Stimulated activated CD4-positive, alpha-beta T cell treated with anti-CD3 and anti-CD28 coated beads, TNF-alpha, amount 100 ng/mL, for 48 hours (primary cell): ENCODE measurements around the gene SLC9A3.

Source experiments
- DNase-seq, 3 donors: peaks; one replicate each; pipeline ENCODE4 v3.0.0-alpha.2; 2020; ENCODE audit warnings: low read depth in 3 of 3

SLC9A3 gene

DNA sequence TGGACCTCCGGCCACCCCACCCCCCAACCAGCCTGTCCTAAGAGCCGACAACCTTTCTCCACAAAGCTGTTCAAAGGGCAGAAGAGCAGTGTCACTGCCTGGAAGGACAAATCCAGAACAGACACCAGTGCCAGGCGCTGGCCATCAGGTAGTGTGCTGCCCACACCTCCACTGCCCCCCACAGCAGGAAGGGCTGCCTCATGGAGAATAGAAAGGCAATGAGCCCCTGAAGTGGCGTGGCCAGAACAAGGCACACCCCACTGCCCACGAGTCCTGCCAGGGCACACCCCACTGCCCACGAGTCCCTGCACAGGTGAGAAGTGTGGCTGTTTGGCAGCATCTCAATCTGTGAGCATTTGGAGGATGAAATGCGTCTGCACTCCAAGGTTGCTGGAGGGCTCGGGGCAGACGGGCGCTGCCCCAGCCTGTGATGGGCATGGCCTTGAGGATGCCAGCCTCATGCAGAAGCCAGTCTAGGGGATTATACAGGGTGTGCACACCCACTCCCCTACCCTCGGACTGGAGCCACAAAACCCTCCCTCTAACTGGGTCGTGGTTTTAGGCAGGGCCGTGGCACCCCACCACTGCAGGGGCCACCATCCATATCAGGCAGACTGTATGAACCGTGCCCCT is 2.3 kb upstream of the SLC9A3 start:
- no peak for DNase-seq

DNA sequence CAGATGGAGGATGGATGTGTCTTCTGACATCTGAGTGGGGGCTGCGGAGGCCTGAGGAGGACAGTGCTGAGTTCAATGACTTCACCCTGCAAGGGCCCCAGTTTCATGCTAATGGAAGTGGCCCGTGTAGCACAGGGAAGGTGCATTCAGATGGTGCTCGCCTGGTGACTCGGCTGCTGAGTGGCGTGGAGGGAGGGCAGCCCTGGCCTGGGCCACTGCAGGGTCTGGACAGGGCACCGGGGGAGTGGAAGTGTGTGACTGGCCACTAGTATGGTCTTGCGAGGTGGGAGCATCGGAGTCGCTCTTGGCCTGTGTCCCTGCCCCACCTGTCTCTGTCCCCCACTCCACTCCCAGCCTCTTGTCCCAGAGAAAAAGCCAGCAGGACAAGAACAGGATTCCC is 1.7 kb upstream of the SLC9A3 start:
- DNase-seq, result no peak

DNA sequence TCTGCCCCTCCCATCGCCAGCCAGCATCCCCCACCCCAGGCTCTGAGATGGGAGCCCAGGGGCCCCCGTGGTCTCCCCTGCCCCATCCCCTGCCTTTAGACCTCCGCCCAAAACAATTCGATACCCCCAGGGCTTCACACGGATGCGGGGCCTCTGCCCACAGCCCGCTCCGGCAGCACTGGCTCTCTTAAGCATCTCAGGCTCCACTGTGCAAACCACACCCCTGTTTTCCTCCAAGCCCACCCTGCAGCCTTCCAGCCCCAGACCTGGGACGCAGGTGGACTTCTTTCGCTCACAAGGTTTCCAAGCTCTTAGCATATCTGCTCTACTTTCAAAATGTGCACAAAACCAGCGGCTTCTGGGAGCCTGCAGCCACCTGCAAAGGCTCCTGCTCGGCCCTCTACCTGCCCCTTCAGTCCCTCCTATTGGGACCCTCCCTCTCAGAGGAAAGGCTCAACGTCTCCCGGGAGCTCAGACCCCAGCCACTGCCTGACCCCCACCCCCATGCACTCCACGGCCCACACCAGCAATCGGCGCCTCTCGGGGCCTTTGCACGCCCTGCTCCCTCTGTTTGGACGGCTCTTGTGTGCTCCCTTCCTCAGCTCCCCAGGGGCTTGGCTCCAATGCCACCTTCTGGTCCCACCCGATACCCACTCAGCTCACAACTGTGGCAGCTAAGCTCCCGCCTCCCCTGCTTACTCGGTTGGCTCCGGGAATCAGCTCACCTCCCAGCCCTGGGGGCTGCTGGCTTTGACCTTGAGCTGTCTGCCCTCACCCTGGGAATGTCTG is 918 bp upstream of the SLC9A3 start:
- DNase-seq, result no peak

DNA sequence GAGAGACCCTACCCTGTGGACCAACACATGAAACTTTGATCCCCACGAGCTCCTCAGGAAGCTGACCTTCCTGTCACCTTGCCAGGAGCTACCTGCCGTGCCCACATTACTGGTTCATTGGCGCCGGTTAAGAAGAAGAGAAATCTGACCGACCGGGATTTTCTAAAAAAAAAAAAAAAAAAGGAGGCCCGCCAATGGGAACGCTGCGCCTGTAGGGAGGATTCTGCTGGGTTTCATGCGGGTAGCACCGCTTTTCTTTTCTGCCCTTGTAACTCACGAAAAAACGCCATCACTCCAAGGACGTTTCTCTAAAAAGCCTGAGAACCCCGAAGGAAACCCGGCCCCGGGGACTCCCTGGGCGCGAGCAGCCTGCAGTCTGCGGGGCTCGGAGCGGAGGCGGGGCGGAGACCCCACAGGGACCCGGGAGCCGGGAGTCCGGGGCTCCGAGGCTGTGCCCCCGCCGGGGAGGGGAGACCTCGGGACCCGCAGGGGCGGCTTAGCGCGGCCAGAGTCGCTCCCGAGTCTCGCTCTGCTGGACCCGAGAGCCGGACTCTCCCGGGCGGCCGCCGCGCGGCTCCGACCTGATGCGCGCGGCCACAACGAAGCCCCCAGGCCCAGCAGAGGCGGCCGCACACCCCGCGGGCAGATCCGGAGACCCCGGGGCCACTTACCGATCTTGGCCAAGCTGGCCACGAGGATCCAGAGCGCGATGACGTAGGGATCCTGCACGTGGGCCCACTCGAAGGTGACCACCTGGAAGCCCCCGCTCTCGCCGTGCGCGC is 617 bp downstream of the SLC9A3 start:
- DNase-seq, result no peak

DNA sequence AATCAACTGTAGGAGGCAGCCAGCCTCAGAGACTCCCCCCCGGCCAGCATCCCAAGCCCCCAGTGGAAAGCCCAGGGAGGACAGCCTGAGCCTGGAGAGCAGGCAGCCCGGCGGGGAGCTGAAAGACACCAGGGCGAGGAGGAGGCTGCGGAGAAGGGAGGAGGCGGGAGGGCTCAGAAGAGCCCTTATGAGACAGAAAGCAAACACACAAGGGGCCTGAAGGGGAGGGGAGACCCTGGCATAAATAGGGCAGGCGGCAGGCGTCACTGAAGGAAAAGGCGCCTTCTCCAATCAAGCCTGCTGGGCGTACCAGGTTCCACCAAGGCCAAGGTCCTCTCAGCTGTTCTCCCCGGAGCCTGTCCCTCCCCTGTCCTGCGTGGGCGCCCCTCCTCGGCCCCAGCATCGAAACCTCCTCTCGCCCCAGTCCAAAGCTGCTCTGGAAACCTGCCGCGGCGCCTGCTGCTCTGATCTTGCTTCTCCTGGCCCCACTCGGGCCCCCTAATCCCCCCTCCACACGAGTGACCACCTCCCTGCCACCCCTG is 1.3 kb downstream of the SLC9A3 start:
- no peak for DNase-seq

DNA sequence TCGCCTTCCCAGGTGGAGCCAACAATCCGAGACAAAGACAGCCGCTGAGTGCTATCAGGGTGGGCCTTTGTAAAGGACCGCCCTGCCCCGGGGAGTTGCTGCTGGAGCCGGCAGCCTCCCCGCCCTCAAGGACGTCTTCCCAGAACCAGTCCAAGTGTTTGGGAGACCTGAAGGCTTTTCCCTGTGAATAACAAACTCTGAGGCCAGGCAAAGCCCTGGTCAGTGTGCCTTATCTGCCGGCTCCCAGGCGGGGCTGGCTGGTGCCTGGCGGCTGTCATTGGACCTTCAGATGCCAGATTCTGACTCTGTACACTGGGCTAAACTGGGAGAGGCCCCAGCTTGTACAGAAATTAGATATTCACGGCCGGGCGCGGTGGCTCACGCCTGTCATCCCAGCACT is 2.1 kb downstream of the SLC9A3 start:
- no peak for DNase-seq

DNA sequence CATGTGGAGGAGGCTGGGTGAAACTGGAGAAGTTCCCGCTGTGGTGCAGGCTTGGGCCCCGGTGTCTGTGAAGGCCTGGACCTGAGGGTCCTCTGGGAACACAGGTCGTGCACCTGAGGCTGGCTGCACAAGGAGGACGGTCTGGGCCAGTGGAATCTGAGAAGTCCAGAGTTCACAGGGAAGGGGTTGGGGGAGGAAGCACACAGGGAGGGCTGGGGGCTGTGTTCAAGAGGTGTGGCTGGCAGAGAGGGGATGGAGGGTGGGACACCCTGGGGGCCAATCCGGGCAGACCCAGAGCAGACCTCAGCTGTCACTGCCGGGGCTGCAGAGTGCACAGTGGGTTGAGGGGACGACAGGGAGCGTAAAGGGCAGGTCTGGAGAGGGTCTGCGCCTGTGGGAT is 2.6 kb downstream of the SLC9A3 start:
- DNase-seq, result no peak

DNA sequence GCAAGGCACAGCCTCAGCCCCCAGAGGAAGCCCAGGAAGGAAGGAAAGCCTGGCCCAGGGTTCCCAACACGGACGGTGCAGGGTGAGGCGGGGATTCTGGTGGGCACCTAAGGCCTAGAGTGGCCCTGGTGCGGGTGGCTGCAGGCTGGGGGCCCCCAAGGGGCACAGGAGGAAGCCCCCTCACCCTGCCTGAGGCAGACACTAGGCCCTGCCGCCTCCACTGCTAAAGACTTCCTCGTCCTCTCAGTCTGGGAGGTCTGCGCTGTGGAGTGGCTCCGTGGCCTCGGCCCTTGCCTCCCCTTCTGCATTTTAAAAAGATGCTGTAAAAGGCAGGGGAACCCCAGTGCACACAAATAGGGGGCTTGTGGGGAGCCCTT is 3.4 kb downstream of the SLC9A3 start:
- DNase-seq, result no peak

DNA sequence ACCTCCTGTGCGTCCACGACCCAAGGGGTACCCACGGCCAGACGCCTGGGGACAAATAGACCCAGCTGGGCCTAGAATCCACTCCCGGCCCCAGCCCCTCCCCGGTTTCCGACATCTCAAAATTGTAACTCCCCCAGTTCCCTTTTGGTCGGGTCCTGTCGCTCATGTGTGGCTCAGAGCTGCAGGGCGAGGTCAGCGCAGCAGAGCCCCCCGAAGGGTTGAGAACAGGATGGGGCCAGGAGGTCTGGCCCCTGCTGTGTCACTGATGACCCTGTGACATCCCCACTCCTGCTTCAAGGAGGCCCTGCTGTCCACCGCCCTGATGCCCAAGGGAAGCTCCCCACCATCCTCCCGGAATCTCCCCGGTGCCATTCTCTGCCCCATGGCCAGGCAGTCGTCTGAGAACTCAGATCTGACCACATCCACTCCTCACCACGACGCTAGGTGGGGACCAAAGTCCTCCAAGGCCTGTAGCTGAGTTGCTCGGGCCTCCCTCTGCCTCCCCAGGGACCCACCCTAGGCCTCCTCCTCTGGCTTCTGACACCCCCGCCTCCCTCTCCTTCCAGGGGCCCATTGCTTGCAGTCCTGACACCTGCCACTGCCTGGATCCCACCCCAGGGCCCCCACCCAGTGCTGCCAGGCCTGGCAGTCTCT is 3.9 kb downstream of the SLC9A3 start:
- DNase-seq, result no peak

DNA sequence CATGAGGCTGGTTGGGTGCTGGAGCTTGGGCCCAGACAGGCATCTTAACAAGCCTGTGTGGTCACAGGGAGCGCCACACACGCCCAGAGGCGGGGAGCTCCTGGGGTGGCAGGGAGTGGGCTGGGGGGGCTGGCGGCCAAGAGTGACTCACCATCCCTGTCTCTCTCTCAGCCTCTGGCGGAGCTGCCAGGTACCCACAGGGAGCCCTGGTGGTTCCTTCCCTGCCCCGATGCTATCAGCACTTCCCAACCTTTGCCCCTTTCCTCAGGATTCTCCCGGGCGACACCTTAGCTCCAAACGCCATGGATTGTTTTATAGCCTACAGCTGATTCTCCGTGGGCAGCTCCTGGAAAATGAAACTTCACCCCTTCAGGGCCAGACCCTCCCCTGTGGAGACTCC is 5.5 kb downstream of the SLC9A3 start:
- DNase-seq, result no peak

DNA sequence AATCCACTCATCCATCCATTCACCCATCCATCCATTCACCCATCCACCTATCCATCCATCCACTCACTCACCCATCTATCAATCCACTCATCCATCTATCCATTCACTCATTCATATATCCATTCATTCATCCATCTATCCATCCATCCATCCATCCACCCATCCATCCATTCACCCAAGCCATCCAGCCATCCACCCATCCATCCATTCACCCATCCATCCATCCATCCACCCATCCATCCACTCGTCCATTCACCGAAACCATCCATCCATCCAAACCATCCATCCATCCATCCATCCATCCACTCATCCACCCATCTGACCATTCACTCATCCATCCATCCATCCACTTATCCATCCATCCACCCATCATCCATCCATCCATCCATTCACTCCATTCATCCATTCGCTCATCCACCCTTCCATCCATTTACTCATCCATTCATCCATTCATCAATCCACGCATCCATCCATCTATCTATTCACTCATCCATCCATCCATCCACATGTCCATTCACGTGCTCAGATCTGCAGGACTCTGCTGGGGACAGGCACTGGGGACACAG is 6.6 kb downstream of the SLC9A3 start:
- DNase-seq, result no peak

DNA sequence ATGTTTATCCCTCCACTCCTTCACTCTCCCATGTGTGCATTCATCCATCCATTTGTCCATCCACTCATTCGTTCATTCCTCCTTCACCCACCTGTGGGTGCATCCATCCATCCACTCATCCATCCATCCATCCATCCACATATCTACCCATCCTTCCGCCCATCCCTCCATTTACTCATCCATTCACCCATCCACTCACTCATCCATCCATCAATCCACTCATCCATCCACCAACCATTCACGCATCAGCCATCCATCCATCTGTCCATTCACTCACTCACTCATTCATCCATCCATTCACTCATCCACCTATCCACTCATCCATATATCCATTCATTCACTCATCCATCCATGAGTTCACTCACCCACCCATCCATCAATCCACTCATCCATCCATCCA is 7.3 kb downstream of the SLC9A3 start:
- no peak for DNase-seq

DNA sequence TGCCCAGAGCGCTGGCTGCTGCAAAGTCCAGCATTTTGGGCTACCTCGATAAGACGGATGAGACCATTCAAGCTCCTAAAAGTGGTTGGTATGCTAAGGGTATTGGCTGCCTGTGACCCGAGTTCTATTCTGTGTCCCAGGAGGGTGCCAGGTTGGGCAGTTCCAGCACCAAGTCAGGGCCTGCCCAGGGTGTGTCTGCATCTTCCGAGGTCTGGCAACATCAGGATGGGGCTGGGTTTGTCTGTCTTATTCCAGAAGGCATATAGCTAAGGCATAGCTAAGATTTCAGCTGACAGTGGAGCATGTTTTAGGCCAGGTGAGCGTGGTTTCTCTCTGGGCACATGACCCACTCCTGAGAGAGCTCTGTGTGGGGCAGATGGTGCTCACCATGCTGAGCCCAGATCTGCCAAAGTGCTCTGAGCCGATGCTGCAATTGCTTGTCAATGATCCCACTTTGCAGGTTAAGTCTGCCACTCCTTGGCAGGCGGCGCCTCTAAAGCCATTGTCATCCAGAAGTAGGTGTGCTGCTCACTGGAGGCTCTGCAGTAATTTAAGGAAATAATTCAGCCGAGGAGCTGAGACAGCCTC is 7.8 kb downstream of the SLC9A3 start:
- DNase-seq, result no peak

DNA sequence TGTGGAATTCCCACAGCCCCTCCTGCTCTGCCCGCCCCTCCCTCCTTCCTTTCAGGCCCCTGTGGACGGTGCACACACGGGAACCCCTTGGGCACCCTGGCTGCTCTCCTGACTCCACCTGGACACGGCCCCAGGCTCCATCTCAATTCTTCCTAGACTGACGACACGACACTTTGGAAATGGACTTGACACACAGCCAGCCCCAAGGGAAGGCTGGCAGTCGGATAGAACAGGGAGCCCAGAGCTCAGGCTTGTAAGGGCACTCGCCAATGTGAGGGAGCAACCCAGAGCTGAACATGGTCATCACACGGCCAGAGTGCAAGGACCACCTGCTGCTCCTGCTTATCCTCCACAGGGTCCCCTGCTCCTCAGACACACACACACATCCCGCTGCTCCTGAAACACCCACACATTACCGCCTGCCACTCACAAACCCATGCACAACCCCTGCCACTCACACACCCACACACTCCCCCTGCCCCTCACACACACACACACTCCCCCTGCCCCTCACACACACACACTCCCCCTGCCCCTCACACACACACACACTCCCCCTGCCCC is 8.9 kb downstream of the SLC9A3 start:
- no peak for DNase-seq

DNA sequence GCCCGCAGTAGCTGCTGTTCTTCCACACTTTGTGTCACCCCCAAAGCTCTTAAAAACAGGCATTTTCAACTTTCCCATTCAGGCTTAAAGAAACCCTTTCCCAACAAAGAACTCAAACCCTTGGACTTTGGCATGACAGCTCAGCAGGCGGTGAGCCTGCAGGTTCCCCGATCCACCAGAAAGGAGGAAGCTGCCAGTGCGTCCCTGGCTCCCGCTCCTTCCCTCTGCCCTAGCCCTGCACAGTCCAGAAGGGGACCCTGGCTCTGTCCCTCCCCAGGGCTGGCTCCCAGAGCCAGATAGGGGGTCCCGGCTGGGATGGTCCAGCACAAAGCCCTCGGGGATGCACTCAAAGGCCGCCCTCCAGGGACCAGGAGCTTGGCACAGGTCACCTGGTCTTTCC is 9.6 kb downstream of the SLC9A3 start:
- no peak for DNase-seq

DNA sequence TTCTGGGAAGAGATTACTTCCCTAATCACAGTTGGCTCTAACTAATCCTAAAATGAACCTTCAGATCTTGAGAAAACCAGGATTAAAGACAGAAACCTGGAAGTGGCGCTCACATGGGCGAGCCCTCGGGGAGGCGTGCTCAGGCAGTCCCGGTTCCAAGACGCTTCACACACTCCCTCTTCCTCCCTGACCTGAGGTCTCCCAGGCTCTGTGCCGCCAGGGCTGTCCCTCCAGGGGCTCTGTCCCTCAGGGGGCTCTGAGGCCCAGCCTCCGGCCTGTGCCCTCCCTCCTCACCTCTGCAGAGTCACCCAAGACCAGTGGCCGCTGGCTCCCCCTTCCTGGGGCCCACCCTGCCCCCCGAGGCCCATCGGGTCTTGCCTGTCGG is 10.2 kb downstream of the SLC9A3 start:
- no peak for DNase-seq

DNA sequence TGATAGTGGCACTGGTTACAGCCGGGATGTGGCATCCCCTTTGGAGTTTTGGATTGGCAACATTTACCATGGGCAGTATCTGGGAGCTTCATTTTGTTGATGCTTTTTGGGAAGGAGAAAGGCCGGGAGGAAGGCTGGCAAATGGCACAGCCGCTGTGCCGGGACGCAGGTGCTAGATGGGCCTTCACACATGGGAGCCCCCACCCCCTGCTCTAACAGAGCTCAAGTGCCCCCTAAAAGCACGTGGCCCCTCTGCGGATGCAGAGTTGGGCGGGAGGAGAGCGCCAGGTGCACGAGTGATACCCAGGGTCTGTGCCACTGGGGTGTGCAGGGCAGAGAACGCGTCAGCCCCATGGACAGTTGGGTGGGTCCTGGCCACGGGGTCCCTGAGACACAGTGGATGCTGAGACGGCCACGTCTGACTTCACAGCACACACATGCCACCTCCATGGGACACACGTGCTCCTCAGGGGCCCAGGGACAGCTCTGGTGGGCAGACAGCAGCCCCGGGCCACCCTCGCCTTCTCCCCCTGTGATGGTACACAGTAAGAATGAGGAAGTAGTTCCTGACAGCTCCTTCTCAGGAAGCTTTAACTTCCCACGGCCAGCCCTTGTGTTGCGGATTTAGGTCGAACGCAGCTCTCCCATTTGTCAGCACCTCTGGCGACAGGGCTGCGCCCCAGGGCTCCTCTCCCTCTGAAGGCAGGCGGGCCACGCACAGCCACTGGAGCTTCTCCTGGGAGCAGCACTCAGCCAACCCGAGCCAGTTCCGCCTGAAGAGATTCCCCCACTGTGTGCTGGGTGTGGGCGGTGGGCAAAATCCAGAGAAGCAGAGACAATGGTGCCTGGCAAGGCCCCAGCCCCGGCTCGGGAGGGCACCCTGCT is 10.8 kb downstream of the SLC9A3 start:
- DNase-seq, result no peak

DNA sequence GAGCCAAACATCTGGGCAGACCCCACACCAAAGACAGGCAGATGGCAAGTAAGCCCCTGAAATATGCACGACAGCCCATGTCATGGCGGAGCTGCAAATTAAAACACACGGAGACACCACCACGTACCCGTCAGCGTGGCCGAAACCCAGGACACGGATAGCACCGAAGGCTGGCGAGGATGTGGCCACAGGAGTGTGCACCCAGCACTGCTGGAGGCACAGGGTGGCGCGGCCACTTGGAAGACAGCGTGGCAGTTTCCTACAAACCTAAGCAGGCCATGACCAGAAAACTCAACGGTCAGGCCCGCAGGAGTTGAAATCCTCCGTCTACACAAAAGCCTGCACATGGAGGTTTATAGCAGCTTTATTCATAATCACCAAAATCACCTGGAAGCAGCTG is 12.8 kb downstream of the SLC9A3 start:
- no peak for DNase-seq

DNA sequence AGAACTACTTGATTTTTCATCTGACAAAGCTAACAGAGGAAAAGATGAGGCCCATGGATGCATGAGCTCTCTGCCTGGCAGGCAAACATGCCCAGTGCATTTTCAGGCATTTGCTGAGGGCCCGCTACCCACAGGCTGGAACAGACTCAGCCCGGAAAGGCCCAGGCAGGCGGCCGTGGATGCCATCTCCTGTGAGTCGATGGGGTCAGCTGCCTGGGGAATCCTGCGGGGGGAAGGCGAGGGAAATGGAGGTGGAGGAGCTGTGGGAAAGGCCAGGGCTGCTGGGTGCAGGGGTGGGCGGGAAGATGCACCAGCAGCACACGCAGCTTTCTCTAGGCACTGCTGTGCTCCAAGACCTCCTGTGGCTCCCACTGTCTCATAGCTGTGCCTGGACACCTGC is 13.7 kb downstream of the SLC9A3 start:
- DNase-seq, result no peak

DNA sequence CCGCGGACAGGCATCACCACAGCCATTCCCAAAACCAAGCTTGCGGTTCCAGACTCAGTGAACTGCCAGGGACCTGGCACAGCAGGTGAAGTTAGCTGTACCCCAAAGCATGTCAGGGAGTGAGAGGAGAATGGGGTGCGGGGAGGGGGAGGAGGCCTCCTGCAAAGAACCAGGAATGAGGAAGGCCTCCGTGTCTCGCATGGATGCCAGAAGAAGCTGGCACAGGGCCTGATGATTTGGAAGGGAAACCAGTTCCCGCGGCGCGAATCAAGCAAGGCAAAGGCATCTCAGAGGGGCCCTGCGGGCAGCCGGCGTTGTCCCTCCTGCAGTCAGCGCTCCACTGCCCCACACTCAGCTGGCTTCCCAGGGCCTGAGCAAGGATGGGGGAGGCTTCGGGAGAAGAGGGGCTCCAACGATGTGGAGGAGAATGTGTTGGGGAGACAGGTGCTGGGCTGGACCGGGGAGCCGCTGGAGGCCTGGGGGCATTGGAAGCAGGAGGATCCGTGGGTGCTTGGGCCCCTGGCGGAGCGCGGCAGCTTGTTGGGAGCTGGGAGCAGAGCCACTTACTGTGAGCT is 14.6 kb downstream of the SLC9A3 start:
- no peak for DNase-seq
